ENCODE data around the gene EPB41L4B.

EPB41L4B gene

DNA sequence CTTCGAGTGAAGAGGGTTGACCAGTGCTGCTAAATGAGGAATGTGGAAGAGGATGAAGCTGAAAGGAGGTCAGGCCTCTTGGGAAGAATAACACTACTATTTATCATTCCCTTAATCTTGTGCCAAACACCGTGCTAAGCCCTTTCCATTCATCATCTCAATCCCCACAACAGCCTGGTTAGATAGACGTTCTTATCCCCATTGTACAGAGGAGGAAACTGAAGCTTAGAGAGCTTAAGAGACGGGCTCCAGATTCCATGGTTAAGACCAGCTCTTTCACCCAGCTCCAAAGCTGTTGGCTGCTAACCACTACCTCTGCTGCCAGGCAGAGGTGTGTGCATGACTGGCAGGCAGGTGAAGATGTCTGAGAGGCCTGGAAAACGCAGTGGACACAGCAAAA is 868 bp upstream of the EPB41L4B start:
- in situ Hi-C loops (cut with MboI; ENCODE audit: low sequenced_read_pairs), result no loop called here

DNA sequence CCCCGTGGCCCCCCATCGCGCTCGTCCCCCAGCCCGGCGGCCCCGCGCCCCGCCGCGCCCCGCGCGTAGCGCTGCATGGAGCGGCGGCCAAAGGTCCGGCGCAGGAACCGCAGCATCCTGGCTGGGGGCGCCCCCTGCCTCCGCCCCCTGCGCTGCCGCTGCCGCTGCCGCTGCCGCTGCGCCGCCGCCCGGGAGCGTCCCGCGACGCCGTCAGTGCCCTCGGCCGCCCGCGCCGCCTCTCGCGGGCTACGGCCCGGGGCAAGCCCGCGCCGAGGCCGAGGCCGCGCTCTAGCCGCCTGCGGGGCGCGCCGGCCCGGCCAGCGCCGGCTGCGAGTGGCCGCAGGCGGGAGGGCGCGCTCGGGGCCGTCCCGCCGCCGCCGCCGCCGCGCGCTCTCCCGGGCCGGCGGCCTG is 523 bp downstream of the EPB41L4B start:
- in situ Hi-C loops (cut with MboI; ENCODE audit: low sequenced_read_pairs), result no loop called here

DNA sequence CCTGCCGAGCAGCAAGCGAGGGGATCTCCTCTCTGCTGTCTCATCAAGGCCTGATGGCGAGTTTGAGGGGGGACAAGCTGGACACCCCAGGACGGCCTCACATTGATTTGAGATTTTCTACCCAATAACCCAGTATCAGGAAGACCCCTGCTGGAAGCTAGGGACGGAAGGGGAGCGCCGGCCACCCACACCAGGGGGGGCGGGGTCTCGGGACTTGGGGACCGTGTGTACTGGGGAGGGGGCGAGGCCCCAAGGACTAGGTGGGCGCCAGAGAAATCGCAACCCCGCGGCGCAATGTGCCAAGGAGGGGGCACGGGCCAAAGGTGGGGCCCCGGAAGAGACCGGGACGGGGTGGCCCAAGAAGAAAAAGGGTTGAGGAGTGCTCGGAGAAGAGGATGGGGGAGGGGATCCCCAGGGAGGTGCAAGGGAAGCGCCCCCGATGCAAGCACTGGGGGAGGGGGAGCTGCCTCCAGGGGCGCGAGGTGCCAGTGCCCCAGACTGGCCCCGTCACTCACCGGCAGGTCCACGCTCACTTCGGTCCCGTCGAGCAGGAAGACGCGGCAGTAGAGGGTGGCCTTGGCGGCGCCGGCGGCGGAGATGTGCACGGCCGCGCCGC is 1.1 kb downstream of the EPB41L4B start:
- in situ Hi-C loops (cut with MboI; ENCODE audit: low sequenced_read_pairs), result no loop called here

GRCh38 chr9:109319017-109319625 is 1.7 kb downstream of the EPB41L4B start:
- in situ Hi-C loops (cut with MboI; ENCODE audit: low sequenced_read_pairs), result no loop called here

GRCh38 chr9:109317979-109318741 is 2.7 kb downstream of the EPB41L4B start:
- in situ Hi-C loops (cut with MboI; ENCODE audit: low sequenced_read_pairs), result no loop called here

DNA sequence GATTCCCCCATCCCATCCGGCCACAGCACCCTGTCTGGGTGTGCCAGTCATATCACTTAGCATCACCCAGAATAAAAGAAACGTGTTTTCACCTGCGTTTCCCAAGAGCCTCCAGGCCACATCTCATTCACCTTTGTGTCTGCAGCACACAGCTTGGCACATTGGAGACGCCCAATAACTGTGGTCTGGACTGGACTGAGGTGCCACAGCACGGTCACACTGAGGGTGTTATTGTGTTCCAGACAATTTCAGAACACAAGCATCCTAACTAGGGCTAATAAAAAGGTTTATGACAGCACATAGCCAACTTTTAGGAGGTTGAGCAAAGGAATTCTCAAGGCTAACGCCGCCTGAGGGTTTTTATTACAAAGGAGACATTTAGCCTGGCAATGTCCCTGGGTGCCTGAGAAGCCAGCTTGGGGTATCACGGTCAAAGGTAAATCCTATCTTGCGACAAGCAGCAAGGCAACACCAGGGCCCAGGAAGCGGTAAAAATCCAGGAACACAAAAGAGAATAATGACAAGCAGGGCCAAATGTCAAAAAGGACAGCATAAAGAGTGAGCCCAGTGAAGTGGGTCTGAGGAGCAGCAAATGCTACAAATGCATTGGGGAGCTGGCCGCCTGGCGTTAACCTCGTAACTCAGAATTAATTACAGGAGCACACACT is 3.4 kb downstream of the EPB41L4B start:
- in situ Hi-C loops (cut with MboI; ENCODE audit: low sequenced_read_pairs), result no loop called here

DNA sequence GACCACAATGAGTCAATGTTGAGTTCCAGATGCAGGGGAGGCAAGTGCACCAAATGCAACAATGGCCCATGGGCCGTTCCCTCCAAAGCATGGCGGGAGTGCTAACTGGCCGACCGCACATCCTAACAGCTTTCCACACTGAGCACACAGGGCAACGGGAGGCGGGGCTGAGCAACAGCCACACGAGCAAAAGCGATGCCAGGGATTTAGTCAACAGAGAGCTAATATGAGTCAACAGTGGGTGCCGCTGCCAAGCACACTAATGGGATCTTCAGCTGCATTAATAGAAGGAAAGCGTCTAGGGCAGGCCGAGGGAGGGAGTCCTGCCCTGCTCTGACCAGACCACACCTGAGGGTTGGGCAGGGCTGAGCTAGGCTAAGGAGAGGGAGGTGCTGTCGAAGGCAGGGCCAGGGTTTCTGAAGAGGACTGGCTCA is 4.6 kb downstream of the EPB41L4B start:
- in situ Hi-C loops (cut with MboI; ENCODE audit: low sequenced_read_pairs), result no loop called here

DNA sequence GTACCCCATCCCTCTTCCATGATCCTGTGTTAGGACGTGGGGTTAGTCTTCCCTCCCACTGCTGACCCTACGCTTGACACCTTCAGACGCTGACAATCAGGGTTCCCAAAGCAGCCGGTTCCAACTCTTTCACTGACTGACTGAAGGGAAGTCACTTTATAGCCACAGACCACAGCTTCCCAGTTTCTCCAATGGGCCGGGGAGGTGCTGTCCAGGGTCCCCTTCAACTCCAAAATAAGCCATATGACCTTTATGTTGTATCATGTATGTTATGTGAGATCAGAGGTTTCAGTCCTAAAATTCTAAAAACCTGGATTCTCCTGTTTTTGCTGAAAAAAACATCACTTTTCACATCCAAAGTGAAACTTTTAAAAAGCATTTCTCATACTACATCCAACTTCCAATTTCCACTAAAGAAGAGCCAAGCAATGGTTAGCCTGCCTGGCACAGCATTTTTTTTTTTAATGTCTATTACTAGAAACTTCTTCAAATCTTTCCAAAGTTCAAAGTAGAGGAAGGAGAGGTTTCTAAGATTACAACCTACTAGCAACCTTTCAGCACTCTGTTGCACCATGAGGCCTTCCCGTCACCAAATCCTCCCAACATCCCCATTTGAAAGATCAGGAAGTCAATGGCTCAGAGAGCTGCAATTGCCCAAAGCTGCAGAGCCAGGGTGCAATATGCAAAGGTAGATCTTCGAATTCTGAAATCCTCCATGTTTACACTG is 5.2 kb downstream of the EPB41L4B start:
- in situ Hi-C loops (cut with MboI; ENCODE audit: low sequenced_read_pairs), result no loop called here

- in situ Hi-C loops (cut with MboI; ENCODE audit: low sequenced_read_pairs), result no loop called here
Measured at GRCh38 chr9:109314011-109314531, 6.8 kb downstream of the EPB41L4B start.

DNA sequence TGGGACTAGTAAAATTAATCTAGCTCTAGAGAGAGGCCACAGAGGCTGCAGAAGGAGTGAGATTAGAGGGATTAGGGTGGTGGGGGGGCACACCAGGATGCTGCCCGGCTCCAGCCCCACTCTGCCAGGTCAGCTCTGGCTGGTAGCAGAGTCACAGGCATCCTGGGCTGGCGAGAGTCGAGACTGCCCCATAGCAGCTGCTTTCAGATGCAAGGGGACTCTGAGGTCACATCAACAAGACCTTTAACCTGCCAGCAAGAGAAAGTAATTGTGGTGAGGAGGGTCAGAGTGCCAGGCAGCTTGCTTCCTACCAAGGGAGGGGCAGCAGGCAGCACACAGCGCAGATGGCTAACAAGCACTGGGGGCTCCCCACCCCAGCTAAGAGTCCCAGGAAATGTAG is 7.5 kb downstream of the EPB41L4B start:
- in situ Hi-C loops (cut with MboI; ENCODE audit: low sequenced_read_pairs), result no loop called here

DNA sequence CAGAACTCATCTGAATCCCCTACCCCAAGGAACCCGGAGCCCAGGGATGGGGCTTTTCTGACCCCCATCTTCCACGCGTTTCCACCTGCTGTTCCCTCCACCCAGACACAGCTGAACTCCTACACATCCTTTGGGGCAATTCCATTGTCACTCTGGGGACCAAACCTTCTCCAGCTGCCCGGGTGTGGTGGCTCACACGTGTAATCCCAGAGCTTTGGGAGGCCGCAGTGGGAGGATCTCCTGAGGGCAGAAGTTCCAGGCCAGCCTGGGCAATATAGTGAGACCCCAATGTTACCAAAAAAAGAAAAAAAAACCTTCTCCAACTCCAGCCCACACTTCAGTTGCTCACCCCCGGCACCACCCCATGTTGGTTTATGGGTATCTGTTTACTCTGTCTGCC is 8.1 kb downstream of the EPB41L4B start:
- in situ Hi-C loops (cut with MboI; ENCODE audit: low sequenced_read_pairs), result no loop called here

- in situ Hi-C loops (cut with MboI; ENCODE audit: low sequenced_read_pairs), result no loop called here
Measured at GRCh38 chr9:109311731-109312130, 9.1 kb downstream of the EPB41L4B start.

GRCh38 chr9:109311286-109311685 is 9.6 kb downstream of the EPB41L4B start:
- in situ Hi-C loops (cut with MboI; ENCODE audit: low sequenced_read_pairs), result no loop called here

DNA sequence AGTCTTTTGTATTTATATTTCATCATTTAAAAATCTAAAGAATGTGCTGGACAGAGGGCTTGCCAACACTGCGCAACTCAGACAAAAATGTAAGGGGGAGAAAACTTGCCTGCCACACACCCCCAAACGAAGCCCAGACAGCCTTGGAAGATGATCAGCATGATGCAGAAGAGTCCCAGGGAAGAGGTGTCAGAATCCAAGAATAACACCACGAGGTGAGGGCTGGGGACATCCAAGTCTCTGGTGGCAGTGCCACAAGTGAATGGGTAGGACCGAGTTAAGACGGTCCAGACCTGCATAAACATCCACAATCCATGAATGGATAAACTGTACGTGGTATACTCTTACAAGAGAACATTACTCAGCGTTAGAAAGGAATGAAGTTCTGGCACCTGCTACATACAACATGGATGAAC is 10.4 kb downstream of the EPB41L4B start:
- in situ Hi-C loops (cut with MboI; ENCODE audit: low sequenced_read_pairs), result no loop called here

DNA sequence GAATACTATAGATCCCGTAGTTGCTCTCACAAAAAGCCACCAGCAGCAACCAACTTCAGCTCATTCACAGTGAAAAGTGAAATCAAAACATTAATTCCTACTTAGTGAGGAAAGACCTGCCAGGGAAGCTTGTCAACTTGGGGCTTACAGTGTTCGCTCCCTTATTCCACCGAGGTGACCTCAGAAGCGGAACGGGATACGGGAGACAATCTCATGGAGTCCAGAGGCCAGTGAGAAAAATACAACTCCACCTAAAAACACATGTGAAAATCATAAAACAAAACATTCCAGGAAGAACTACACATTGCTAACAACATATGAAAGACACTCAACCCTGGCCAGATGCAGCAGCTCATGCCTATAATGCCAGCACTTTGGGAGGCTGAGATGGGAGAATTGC is 11.6 kb downstream of the EPB41L4B start:
- in situ Hi-C loops (cut with MboI; ENCODE audit: low sequenced_read_pairs), result no loop called here

DNA sequence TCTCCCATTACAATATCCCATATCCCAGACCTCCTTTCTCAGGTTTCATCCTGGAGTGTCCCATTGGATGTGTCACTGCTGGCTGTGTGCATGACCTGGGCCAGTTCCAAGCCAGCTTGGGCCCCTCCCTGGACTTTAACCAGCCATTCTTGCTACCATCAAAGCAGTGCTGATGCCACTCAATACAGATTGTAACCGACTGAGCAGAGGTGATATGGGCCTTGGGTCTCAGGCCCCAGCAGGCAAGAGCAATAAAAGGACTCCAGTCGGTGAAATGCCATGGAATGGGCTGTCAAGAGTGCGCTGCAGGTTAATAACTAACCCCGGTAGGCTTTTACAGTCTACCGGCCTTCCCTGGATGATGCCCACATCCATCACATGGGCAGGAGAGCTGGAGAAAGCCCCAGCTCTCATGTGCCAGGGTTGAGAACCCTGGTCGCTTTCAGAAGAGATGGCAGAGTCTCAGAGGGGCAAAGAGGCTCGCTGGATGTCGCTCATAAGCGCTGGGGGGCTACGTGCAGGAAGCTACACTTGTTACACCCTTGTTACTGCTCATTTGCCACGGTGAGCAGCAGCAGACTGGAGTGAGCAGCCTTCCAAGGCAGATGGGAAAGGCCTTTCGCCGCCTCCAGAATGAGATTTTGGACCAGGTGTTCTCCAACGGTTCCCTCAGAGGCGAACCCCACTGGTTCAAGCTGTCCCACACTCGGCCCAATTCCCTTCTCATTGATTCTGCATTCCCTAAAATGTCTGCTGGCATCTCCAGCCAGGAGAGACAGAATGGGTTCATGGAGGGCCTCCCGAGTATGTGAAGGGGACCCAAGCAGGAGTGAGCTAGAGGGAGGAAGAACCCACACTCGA is 13.2 kb downstream of the EPB41L4B start:
- in situ Hi-C loops (cut with MboI; ENCODE audit: low sequenced_read_pairs), result no loop called here

GRCh38 chr9:109305801-109306200 is 15.1 kb downstream of the EPB41L4B start:
- in situ Hi-C loops (cut with MboI; ENCODE audit: low sequenced_read_pairs), result no loop called here

DNA sequence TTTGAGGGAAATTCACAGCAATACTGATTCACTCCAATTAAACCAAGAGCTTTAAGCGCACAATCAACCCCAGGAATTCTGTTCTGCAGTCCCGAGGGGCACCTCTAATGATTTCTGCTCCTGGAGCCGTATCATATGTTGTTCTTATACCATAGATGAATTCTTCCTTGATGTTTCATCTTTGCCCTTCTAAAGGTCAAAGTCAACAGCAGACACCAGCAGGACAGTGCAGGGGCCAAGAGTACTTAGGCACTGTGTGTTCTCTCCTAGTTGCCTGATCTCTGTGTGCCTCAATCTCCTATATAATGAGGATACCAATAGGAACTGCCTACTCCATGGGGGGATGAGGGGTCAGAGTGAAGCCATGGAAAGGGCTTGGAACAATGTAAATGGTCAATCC is 16.5 kb downstream of the EPB41L4B start:
- in situ Hi-C loops (cut with MboI; ENCODE audit: low sequenced_read_pairs), result no loop called here

DNA sequence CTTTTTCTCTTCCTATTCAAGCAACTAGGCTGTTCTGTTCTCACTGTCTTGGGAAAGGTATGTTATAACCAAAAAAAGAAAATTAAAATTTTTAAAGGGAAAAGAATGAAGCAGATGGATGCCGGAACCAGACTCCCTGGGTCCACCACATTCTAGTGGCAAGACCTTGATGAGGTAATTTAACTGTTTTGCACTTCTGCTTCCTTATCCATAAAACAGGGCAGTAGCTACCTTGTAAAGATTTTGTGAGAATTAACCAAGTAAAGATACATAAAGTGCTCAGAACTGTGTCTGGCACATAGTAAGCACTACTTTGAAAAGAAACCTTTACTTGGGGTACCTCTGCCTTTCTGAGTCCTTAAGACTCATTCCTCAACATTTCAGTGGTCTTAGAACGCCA is 17.0 kb downstream of the EPB41L4B start:
- in situ Hi-C loops (cut with MboI; ENCODE audit: low sequenced_read_pairs), result no loop called here

DNA sequence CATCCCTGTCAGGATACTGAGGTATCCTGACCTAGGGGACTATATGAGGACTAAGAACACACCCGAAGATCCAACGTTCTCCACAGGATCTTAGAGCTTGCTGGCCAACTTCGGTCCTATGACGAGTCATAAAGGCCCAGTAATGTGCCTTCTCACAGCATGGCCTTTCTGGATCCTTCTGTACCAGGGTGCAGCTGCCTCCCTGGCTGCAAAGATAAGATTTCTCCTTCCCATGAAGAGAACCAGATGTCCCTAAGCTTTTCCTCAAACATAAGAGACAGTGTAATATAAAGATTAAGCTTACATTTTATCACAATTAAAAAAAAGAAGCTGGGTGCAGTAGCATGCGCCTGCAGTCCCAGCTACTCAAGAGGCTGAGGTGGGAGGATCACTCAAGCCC is 18.3 kb downstream of the EPB41L4B start:
- in situ Hi-C loops (cut with MboI; ENCODE audit: low sequenced_read_pairs), result no loop called here
